B cell (primary cell): Measurements from ENCODE around the gene GALNT11. TPM values are rescaled to one million over a fixed set of nuclear protein-coding genes. Genes with fewer than 3 reads are reported as not detected.
"Not testable (repeated sequence)": the region's sequence is repeated elsewhere in the genome, so short reads cannot be mapped to it uniquely, and the experiment has no call there.

ENCODE experiments used
- ATAC-seq: fragments of 200-7000 bp; cut with Tn5 transposase; one replicate; pipeline ENCODE4 v1.10.0; 2021; ENCODE audit warnings: low read depth, mild to moderate bottlenecking, moderate number of reproducible peaks, moderate library complexity
- CTCF ChIA-PET: fragments of 350-600 bp; sonication (Branson Sonifier 250); formaldehyde crosslinking; loops from one replicate; lab custom pipeline; 2021; ENCODE audit warnings: antibody characterized with exemption, inconsistent platforms; lab: Charles Lee
- POLR2A ChIA-PET: fragments of 350-600 bp; sonication (Branson Sonifier 250); formaldehyde crosslinking; loops from one replicate; lab custom pipeline; 2021; ENCODE audit warnings: antibody characterized with exemption; lab: Charles Lee
- DNase-seq: peaks from one replicate; pipeline ENCODE4 v3.0.0; 2013
- H2AFZ ChIP-seq: 2 replicates; pipeline ENCODE4 v1.6.1; 2012; ENCODE audit warnings: mild to moderate bottlenecking, low read depth, low read length; ENCODE audit not compliant: insufficient read depth, poor library complexity, severe bottlenecking
- H3K27ac ChIP-seq, 2 donors: 1 replicate in 1 of 2; 2 replicates in 1 of 2; pipeline ENCODE4 v1.5.1; 2012 to 2013; ENCODE audit warnings: low read length in 2 of 2, mild to moderate bottlenecking in 2 of 2, moderate library complexity in 1 of 2
- H3K27me3 ChIP-seq, 4 experiments: fragments of 200-600 bp in 1 of 4; sonication (generic) in 1 of 4; replicated peaks in 1 of 4; 1 replicate in 2 of 4; 2 replicates in 2 of 4; pipeline versions ENCODE4 v1.6.1 to v1.7.0; 2013 to 2016; ENCODE audit warnings: low read length in 3 of 4, mild to moderate bottlenecking in 2 of 4, mixed read lengths in 1 of 4, moderate library complexity in 1 of 4; ENCODE audit not compliant: insufficient read depth in 4 of 4, control insufficient read depth in 3 of 4; ENCODE audit errors: control extremely low read depth in 1 of 4
- H3K36me3 ChIP-seq, 2 experiments: replicated peaks in 1 of 2; 1 replicate in 1 of 2; 2 replicates in 1 of 2; pipeline versions ENCODE4 v1.6.1 to v1.7.1; 2013; ENCODE audit warnings: low read length in 1 of 2; ENCODE audit not compliant: insufficient read depth in 2 of 2, control insufficient read depth in 1 of 2; ENCODE audit errors: control extremely low read depth in 1 of 2, extremely low read depth in 1 of 2
- H3K4me1 ChIP-seq, 2 donors: fragments of 200-600 bp in 1 of 2; sonication (generic) in 1 of 2; 1 replicate in 1 of 2; 2 replicates in 1 of 2; pipeline versions ENCODE4 v1.5.1 to v1.6.1; 2013 to 2017; ENCODE audit warnings: low read length in 2 of 2; ENCODE audit not compliant: control insufficient read depth in 2 of 2, insufficient read depth in 2 of 2
- H3K4me2 ChIP-seq: replicated peaks from 2 replicates; pipeline ENCODE3; 2012; ENCODE audit warnings: mild to moderate bottlenecking, low read depth, low read length; ENCODE audit not compliant: poor library complexity, severe bottlenecking
- H3K4me3 ChIP-seq, 5 experiments: fragments of 200-600 bp in 1 of 5; sonication (generic) in 1 of 5; 1 replicate in 3 of 5; 2 replicates in 2 of 5; pipeline versions ENCODE4 v1.5.1 to v1.7.0; 2011 to 2016; ENCODE audit warnings: low read length in 4 of 5, mild to moderate bottlenecking in 4 of 5, low read depth in 2 of 5, control low read depth in 1 of 5, moderate library complexity in 1 of 5; ENCODE audit not compliant: insufficient read depth in 1 of 5; ENCODE audit errors: control extremely low read depth in 1 of 5, extremely low read depth in 1 of 5
- H3K79me2 ChIP-seq: fragments of 200-600 bp; sonication (generic); one replicate; pipeline ENCODE4 v1.6.0; 2016; ENCODE audit warnings: low read length; ENCODE audit not compliant: control insufficient read depth, insufficient read depth
- H3K9ac ChIP-seq: fragments of 200-600 bp; sonication (generic); 2 replicates; pipeline ENCODE4 v1.6.1; 2017; ENCODE audit warnings: mild to moderate bottlenecking, low read length, moderate library complexity
- H3K9me3 ChIP-seq, 3 donors: one replicate each; pipeline versions ENCODE4 v1.6.1 to v1.7.1; 2013; ENCODE audit warnings: low read length in 2 of 3; ENCODE audit not compliant: control insufficient read depth in 2 of 3, insufficient read depth in 1 of 3; ENCODE audit errors: control extremely low read depth in 1 of 3
- H4K20me1 ChIP-seq: 2 replicates; pipeline ENCODE4 v1.6.0; 2012; ENCODE audit warnings: mild to moderate bottlenecking, low read length; ENCODE audit not compliant: insufficient read depth, control insufficient read depth, poor library complexity, severe bottlenecking
- H3K27ac Mint-ChIP-seq: one replicate; pipeline ENCODE4 v1.8.0; 2021; ENCODE audit warnings: mixed read lengths
- H3K27me3 Mint-ChIP-seq: one replicate; pipeline ENCODE4 v1.8.0; 2021; ENCODE audit warnings: mixed read lengths
- H3K4me1 Mint-ChIP-seq: one replicate; pipeline ENCODE4 v1.8.0; 2021; ENCODE audit warnings: mixed read lengths
- H3K4me3 Mint-ChIP-seq: one replicate; pipeline ENCODE4 v1.8.0; 2021; ENCODE audit warnings: mixed read lengths
- H3K9me3 Mint-ChIP-seq: one replicate; pipeline ENCODE4 v1.8.0; 2022; ENCODE audit warnings: mixed read lengths; ENCODE audit not compliant: insufficient read depth
- EZH2 ChIP-seq: IDR thresholded peaks from 2 replicates; pipeline ENCODE4 v1.6.1; 2012; ENCODE audit warnings: borderline replicate concordance, low read depth, mild to moderate bottlenecking, moderate library complexity, low read length; ENCODE audit not compliant: insufficient read depth, poor library complexity, severe bottlenecking
- WGBS: methylation state at CpG from one replicate; pipeline ENCODE4 v1.1.5; 2013; ENCODE audit warnings: missing lambda C conversion rate; ENCODE audit not compliant: insufficient coverage; 5-methylcytosine and 5-hydroxymethylcytosine counted together
- intact Hi-C: fragments of 100-400 bp; cut with micrococcal nuclease; formaldehyde crosslinking; loops from one replicate; pipeline ENCODE4 v1.10.0; 2022
- polyA plus RNA-seq: library from polyadenylated mRNA; depleted of rRNA; stranded (reverse); fragments of >200 nt; gene quantifications from 2 replicates; pipeline ENCODE4 v1.2.3, GENCODE V29; 2012
- total RNA-seq, 2 donors: library from RNA; stranded (reverse); fragments of 120-200 nt in 1 of 2; gene quantifications; 1 replicate in 1 of 2; 2 replicates in 1 of 2; pipeline versions ENCODE4 v1.2.3 to v1.2.4, GENCODE V29; 2013 to 2022
- TF ChIP-seq, protein P1 (sequence below): fragments of 200-600 bp; IDR thresholded peaks from one replicate; pipeline ENCODE4 v1.8.0; 2022; ENCODE audit warnings: antibody characterized with exemption, mild to moderate bottlenecking

The GALNT11 gene
- total and polyA plus RNA-seq, 2 donors (not counting 1 experiment from before 2014, with no cell fraction given): 13.8 to 14.5 TPM

- no peak overlapping the region for H3K4me3 ChIP-seq
- TF ChIP-seq EZH2: no peak
- TF ChIP-seq, protein P1, sequence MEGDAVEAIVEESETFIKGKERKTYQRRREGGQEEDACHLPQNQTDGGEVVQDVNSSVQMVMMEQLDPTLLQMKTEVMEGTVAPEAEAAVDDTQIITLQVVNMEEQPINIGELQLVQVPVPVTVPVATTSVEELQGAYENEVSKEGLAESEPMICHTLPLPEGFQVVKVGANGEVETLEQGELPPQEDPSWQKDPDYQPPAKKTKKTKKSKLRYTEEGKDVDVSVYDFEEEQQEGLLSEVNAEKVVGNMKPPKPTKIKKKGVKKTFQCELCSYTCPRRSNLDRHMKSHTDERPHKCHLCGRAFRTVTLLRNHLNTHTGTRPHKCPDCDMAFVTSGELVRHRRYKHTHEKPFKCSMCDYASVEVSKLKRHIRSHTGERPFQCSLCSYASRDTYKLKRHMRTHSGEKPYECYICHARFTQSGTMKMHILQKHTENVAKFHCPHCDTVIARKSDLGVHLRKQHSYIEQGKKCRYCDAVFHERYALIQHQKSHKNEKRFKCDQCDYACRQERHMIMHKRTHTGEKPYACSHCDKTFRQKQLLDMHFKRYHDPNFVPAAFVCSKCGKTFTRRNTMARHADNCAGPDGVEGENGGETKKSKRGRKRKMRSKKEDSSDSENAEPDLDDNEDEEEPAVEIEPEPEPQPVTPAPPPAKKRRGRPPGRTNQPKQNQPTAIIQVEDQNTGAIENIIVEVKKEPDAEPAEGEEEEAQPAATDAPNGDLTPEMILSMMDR: no peak
- Mint-ChIP-seq H3K4me1 (peaks cover 27% of the 10 kb centered on the region), H3K4me3 (no peak overlapping the region), H3K27me3 (no peaks in the 10 kb centered on the region), H3K27ac (no peak overlapping the region), H3K9me3 (peaks cover 8% of the 10 kb centered on the region)
- intact Hi-C loops: no loop called here
- H3K79me2 ChIP-seq: no peaks in the 10 kb centered on the region
- no CpG with 5 or more reads among the region's 2 CpGs for WGBS
- no peaks in the 10 kb centered on the region for H3K27me3 ChIP-seq
- no peaks in the 10 kb centered on the region for H3K36me3 ChIP-seq
- H2AFZ ChIP-seq: no peak overlapping the region
- ATAC-seq (no peak), DNase-seq (no peak)
- ChIA-PET POLR2A (no interaction called here), CTCF (no interaction called here)
- H3K4me1 ChIP-seq: peaks cover 7% of the 10 kb centered on the region in 2 donors
- H3K9ac ChIP-seq: no peak overlapping the region
- H4K20me1 ChIP-seq: no peaks in the 10 kb centered on the region
- H3K9me3 ChIP-seq: peaks cover 0 to 13% (median 10%) of the 10 kb centered on the region in 3 donors
- H3K4me2 ChIP-seq: no peak overlapping the region
- no peak overlapping the region for H3K27ac ChIP-seq
Measured at GRCh38 chr7:152074673-152075072, 49.2 kb downstream of the GALNT11 start.

GRCh38 chr7:152075379-152075778 lies 49.9 kb downstream of the GALNT11 start:
- H3K9ac ChIP-seq, CTCF ChIA-PET, H3K9me3 Mint-ChIP-seq, H3K27ac ChIP-seq, H3K36me3 ChIP-seq, H3K4me1 ChIP-seq, H3K4me2 ChIP-seq, H2AFZ ChIP-seq, H3K27me3 ChIP-seq, H3K79me2 ChIP-seq, H4K20me1 ChIP-seq, intact Hi-C loops, H3K27me3 Mint-ChIP-seq, H3K4me3 Mint-ChIP-seq, POLR2A ChIA-PET, H3K9me3 ChIP-seq, H3K4me3 ChIP-seq, ATAC-seq, DNase-seq, H3K27ac Mint-ChIP-seq: not testable (repeated sequence)
- peaks cover 28% of the 10 kb centered on the region for H3K4me1 Mint-ChIP-seq
- 98% methylated on average over 13 of the region's 14 CpGs for WGBS
